NCI-H2196 (cell line): ENCODE results near the gene SLCO1A2.
A peak's percentile ranks its signal among the peaks of the same experiment; 100 is the strongest.
"Not testable (repeated sequence)": the region's sequence is repeated elsewhere in the genome, so short reads cannot be mapped to it uniquely, and the experiment has no call there.

Source experiments
- DNase-seq: peaks from one replicate; lab custom pipeline; 2025; ENCODE audit not compliant: unreplicated experiment; lab: John Stamatoyannopoulos, UW

The SLCO1A2 gene, protein sequence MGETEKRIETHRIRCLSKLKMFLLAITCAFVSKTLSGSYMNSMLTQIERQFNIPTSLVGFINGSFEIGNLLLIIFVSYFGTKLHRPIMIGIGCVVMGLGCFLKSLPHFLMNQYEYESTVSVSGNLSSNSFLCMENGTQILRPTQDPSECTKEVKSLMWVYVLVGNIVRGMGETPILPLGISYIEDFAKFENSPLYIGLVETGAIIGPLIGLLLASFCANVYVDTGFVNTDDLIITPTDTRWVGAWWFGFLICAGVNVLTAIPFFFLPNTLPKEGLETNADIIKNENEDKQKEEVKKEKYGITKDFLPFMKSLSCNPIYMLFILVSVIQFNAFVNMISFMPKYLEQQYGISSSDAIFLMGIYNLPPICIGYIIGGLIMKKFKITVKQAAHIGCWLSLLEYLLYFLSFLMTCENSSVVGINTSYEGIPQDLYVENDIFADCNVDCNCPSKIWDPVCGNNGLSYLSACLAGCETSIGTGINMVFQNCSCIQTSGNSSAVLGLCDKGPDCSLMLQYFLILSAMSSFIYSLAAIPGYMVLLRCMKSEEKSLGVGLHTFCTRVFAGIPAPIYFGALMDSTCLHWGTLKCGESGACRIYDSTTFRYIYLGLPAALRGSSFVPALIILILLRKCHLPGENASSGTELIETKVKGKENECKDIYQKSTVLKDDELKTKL

GRCh38 chr12:21334771-21335325 is at the start of gene SLCO1A2:
Gene SLCO1A2, minus strand, starts transcription at chr12:21334917. Its CDS starts 270 bp downstream, at chr12:21334647.
- DNase-seq = no peak

- no peak for DNase-seq
Observed at GRCh38 chr12:21384261-21384660, 49.5 kb upstream of the SLCO1A2 start.

- not testable (repeated sequence) for DNase-seq
Observed at GRCh38 chr12:21381320-21381719, 46.6 kb upstream of the SLCO1A2 start.

DNA sequence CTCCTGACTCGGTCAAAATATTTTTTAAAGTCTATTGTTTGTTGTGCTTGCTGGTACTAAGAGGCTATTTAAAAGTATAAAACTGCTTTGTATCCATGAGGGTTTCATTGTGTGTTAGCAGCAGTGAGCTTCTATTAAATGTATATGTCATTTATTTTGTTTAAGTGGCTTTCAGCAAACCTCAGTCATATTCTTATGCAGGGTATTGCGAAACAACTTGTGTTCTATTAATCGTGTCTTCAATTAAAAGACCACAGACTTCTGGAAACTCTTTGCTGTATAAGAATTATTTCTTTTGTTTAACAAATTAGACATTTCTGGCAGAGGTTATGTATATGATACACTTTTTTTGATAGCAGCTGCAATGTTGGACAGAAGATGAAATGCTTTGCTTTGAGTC is 44.5 kb upstream of the SLCO1A2 start:
- no peak for DNase-seq

- no peak for DNase-seq
Observed at GRCh38 chr12:21372602-21373001, 37.9 kb upstream of the SLCO1A2 start, which contains the start of gene IAPP. Gene IAPP, plus strand, starts transcription at chr12:21372902. Its CDS starts 450 bp downstream, at chr12:21373352.

- DNase-seq = no peak
Observed at GRCh38 chr12:21370845-21371449, 36.2 kb upstream of the SLCO1A2 start.

- DNase-seq = no peak
Observed at GRCh38 chr12:21369141-21369980, 34.6 kb upstream of the SLCO1A2 start.

DNA sequence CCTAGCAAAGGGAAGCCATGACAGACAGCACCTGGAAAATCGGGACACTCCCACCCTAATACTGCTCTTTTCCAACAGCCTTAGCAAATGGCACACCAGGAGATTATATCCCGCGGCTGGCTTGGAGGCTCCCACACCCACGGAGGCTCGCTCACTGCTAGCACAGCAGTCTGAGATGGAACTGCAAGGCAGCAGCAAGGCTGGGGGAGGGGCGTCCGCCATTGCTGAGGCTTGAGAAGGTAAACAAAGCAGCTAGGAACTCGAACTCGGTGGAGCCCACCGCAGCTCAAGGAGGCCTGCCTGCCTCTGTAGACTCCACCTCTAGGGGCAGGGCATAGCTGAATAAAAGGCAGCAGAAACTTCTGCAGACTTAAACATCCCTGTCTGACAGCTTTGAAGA is 25.9 kb upstream of the SLCO1A2 start:
- not testable (repeated sequence) for DNase-seq

DNA sequence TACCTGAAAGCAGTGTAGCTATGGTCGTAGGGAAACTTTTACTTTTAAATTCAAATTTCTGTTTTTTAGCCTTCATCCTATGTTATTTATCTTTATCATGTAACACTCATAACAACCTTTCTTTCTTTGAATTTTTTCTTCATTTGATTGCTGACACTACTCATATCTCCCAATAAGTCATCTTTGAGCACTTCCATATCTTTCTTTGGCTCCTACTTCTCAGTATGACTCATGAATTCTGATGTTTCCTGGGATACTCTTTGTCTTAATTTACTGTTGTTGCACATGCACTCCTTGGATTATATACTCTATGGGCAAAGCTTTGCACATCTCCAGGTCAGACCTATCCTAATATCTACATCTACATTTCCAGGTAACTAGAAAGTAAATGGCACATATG is 19.9 kb upstream of the SLCO1A2 start:
- no peak for DNase-seq

- DNase-seq = no peak
Observed at GRCh38 chr12:21353948-21354347, 19.2 kb upstream of the SLCO1A2 start.

- DNase-seq = no peak
Observed at GRCh38 chr12:21353487-21353886, 18.8 kb upstream of the SLCO1A2 start.

DNA sequence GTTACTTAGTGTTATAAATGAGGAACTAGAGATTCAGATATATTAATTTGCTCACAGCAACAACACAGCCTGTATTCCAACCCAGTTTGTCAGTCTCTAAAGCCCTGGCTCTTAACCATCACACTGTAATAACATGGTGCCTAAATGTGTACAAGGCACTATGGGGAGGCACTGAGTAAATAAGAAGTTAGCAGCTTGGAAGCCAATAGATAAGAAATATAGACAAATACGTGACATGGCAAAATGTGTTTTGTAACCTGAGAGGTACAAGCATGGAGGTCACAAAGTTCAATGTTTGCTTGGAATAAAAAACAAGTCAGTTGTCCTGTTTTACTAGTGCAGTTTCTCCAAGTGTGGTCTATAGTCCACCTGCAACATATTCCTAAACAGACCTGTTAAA is 16.3 kb upstream of the SLCO1A2 start:
- DNase-seq = peak; percentile 25

GRCh38 chr12:21346542-21347205 is 12.0 kb upstream of the SLCO1A2 start:
- DNase-seq = no peak

DNA sequence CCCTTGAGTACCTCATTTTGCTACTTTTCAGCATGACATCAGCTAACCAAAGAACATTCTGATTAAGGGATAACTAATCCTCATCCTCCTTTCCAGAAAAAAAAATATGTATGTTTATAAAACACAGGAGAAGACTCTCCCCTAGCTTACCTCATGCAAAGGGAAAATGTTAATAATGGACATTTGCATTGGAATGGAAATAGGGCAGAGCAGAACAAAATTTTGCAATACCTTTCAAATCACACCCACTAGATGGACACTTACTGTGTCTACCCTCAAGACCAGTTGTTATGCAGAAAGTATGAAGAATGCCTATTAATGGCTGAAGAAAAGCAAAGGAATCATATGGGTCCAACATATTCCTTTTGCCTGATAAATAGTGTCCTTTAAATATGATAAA is 8.9 kb upstream of the SLCO1A2 start:
- DNase-seq = no peak

- no peak for DNase-seq
Observed at GRCh38 chr12:21341769-21342168, 7.1 kb upstream of the SLCO1A2 start.

- DNase-seq = no peak
Observed at GRCh38 chr12:21340403-21340802, 5.7 kb upstream of the SLCO1A2 start.

DNA sequence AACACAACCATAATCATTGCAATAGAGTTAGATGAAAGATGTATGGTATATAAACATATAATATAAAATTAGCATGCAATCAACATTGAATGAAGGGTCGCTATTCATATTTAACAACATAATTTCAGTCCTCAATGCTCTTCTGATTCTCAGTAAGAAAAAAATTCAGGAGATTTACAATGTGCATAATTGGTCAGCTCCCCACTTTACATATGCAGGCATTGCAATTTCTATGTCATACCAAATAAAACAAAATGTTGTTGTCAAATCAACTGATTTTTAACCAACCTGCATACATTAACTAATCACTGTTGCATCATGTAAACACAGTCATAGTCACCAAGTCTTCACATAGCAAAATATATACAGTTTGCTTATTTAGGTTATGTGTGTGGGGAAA is 5.2 kb upstream of the SLCO1A2 start:
- DNase-seq = no peak

DNA sequence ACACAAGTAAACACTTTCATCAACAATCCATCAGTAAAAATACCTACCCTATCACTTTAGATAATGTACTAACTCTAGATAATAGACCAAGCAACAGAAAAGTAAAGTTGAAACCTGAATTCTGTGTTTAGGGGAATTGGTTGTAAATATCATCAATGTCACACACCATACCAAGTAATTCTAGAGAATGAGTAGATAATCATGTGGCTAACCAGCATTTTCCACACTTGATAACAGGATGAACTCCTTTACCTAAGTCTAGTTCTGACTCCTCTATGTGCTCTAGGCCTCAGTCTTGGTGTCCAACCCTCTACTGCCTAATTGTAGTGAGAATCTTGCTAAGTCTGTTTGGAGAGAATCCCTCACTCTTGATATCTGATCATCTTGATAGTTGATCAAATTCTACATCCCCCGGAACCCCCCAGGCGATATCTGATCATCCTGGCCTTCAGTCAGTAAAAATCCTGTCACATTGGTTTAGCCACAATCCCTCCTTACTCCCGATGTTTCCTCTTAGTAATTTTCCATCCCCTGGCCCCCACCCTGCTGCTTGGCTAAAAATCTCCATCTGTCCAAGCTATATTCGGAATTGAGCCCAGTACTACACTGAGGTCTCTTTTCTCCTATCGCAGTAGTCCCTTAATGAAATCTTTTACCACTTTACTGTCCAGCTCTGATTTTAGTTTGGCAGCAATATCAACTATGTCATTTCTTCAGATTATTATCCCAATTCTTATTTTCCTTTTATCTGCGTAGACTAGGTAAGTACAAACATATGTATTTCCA is 3.4 kb upstream of the SLCO1A2 start:
- DNase-seq = no peak

DNA sequence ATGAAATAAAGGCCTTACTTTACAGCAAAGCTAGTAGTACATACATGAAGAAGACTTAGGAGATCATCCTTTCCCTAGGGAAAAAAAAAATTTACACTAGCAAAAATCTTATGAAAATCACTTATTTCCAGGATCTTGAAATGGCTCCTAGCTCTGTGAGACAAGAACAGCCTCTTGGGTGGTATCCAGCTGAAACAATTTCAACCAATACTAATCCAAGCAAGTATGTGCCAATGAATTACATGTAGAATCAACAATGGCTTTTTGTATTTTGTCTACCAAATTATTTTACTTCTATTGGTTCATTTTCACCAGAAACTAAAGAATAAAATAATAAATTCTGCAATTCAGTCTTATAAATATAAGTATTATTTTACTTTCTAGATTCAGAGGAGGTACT is 2.7 kb upstream of the SLCO1A2 start:
- DNase-seq = no peak
